Loucy (cell line): ENCODE results near the gene SNX25.

Experiments
- CTCF ChIP-seq: fragments of 200-600 bp; sonication (generic); conservative IDR thresholded peaks from 2 replicates; pipeline ENCODE4 v1.5.1; 2014; ENCODE audit warnings: mild to moderate bottlenecking, antibody characterized with exemption, low read length
- EZH2phosphoT487 ChIP-seq: fragments of 200-600 bp; IDR thresholded peaks from 2 replicates; pipeline ENCODE4 v1.6.1; 2018; ENCODE audit warnings: antibody characterized with exemption, mild to moderate bottlenecking, moderate library complexity, borderline replicate concordance

DNA sequence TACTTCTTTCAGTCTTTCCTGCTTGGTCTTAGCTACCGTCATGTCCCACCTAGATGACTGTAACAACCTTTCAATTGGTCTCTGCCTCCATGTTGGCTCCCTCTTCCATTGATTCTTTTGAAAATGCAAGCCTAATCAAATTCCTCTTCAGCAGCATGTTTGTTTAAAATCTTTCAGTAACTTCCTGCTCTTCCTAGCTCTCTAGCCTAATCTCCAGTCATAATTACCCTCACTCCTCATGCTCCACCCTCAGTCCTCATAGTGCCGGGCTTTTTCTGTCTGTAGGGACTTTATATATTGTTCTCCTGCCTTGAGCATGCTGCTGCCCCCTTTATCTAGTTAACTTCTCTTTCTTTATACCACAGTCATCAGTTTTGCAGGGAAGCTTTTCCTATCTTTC lies 12.1 kb downstream of the SNX25 start:
- TF ChIP-seq CTCF (no peak), EZH2phosphoT487 (no peak)
